IPS-15b (cell line): ENCODE measurements around the gene NHLH2.

Experiments
- H3K27me3 ChIP-seq: one replicate; pipeline ENCODE4 v1.6.1; 2013; ENCODE audit warnings: low read length; ENCODE audit not compliant: control insufficient read depth, insufficient read depth
- H3K36me3 ChIP-seq: one replicate; pipeline ENCODE4 v1.6.1; 2013; ENCODE audit warnings: low read length; ENCODE audit not compliant: control insufficient read depth, insufficient read depth
- H3K4me1 ChIP-seq: one replicate; pipeline ENCODE4 v1.6.1; 2013; ENCODE audit warnings: mild to moderate bottlenecking, low read length; ENCODE audit not compliant: control insufficient read depth, insufficient read depth
- H3K4me3 ChIP-seq: one replicate; pipeline ENCODE4 v1.5.1; 2013; ENCODE audit warnings: low read depth, low read length
- H3K9ac ChIP-seq: one replicate; pipeline ENCODE4 v1.6.1; 2013; ENCODE audit warnings: low read depth, mild to moderate bottlenecking, low read length
- H3K9me3 ChIP-seq: one replicate; pipeline ENCODE4 v1.6.1; 2013; ENCODE audit warnings: mild to moderate bottlenecking, low read length; ENCODE audit not compliant: control insufficient read depth, insufficient read depth

Gene NHLH2

GRCh38 chr1:115867216-115867615, 26.3 kb upstream of the NHLH2 start:
- Histone ChIP-seq H3K4me1 (no peaks in the 10 kb centered on the region), H3K36me3 (no peaks in the 10 kb centered on the region), H3K27me3 (no peaks in the 10 kb centered on the region), H3K9ac (no peak overlapping the region), H3K9me3 (no peaks in the 10 kb centered on the region), H3K4me3 (no peak overlapping the region)

DNA sequence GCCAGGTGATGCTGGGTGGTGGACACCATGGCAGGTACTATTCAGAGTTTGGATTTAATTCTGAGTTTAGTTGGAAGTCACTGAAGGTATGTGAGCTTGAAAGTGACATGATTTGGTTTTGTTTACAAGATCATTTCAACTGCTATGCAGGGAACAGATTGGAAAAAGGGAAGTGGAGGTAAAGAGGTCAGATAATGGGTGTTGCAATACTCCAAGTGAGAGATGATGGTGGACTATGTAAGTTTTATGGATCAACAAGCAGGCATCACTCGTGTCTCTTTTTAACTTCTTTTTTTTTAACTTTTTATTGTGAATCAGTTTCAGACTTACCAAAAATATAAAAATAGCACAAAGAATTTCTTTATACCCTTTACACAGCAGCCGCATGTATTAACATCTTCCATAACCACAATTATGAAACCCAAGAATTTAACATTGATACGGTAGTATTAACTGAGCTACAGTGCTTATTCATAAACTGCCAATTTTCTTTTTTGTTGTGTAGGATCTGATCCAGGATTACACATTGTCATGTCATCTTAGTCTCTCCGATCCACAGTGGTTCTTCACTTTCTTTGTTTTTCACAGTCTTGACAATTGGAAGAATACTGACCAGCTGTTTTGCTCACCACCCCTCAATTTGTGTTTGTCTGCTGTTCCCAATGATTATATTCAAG, 24.9 kb upstream of the NHLH2 start:
- Histone ChIP-seq H3K4me1 (no peaks in the 10 kb centered on the region), H3K36me3 (no peaks in the 10 kb centered on the region), H3K9me3 (no peaks in the 10 kb centered on the region), H3K4me3 (no peak overlapping the region), H3K9ac (no peak overlapping the region), H3K27me3 (no peaks in the 10 kb centered on the region)

DNA sequence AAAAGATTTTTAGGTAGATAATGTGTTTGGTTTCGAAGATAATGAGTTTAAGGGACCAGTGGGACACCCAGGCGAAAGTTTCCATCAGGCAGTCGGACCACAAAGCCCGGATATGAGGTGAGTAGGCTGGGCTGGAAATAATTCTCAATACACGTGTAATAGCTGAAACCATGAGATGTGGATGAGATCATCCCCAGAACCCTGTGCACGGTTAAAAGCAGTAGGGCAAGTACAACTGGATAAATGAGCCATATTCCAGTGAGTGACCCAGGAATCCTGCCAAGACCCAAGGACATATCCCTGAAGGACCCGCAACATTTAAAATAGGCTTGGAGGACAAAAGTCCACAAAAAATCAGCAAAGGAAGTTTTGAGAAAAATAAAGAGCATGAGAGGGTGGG, 21.5 kb upstream of the NHLH2 start:
- no peaks in the 10 kb centered on the region for H3K9me3 ChIP-seq
- H3K36me3 ChIP-seq: no peaks in the 10 kb centered on the region
- no peaks in the 10 kb centered on the region for H3K4me1 ChIP-seq
- H3K9ac ChIP-seq: no peak overlapping the region
- H3K27me3 ChIP-seq: no peaks in the 10 kb centered on the region
- no peak overlapping the region for H3K4me3 ChIP-seq

GRCh38 chr1:115854005-115854404, 13.1 kb upstream of the NHLH2 start:
- no peaks in the 10 kb centered on the region for H3K9me3 ChIP-seq
- no peaks in the 10 kb centered on the region for H3K36me3 ChIP-seq
- H3K27me3 ChIP-seq: no peaks in the 10 kb centered on the region
- H3K4me3 ChIP-seq: no peak overlapping the region
- H3K4me1 ChIP-seq: no peaks in the 10 kb centered on the region
- H3K9ac ChIP-seq: no peak overlapping the region

DNA sequence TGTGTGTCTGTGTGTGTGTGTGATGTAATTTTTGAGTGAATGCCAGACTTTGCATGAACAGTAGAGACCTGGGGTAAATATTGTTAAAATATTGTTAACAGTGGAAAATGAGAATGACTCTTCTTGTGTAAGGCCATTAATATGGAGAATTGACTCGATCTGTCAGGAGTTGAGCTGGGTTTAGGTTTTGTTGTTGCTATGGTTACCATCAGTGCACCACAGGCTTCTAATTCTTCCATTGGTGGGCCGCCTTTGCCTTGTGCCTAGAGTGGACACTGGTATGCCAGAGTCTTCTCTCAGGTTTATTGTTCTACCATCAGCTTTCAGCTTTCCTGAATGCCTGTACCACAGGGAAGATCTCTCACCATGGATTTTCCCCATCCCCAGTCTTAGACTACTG, 10.0 kb upstream of the NHLH2 start:
- H3K4me1 ChIP-seq: no peaks in the 10 kb centered on the region
- H3K36me3 ChIP-seq: no peaks in the 10 kb centered on the region
- no peak overlapping the region for H3K9ac ChIP-seq
- H3K9me3 ChIP-seq: no peaks in the 10 kb centered on the region
- no peak overlapping the region for H3K4me3 ChIP-seq
- H3K27me3 ChIP-seq: no peaks in the 10 kb centered on the region

GRCh38 chr1:115847787-115848186, 6.9 kb upstream of the NHLH2 start:
- Histone ChIP-seq H3K4me3 (no peak overlapping the region), H3K9me3 (no peaks in the 10 kb centered on the region), H3K27me3 (no peaks in the 10 kb centered on the region), H3K36me3 (no peaks in the 10 kb centered on the region), H3K9ac (no peak overlapping the region), H3K4me1 (no peaks in the 10 kb centered on the region)

GRCh38 chr1:115842948-115843347, 2.0 kb upstream of the NHLH2 start:
- Histone ChIP-seq H3K36me3 (no peaks in the 10 kb centered on the region), H3K4me1 (peaks cover 4% of the 10 kb centered on the region), H3K27me3 (peaks cover 30% of the 10 kb centered on the region), H3K4me3 (no peak overlapping the region), H3K9ac (no peak overlapping the region), H3K9me3 (no peaks in the 10 kb centered on the region)

DNA sequence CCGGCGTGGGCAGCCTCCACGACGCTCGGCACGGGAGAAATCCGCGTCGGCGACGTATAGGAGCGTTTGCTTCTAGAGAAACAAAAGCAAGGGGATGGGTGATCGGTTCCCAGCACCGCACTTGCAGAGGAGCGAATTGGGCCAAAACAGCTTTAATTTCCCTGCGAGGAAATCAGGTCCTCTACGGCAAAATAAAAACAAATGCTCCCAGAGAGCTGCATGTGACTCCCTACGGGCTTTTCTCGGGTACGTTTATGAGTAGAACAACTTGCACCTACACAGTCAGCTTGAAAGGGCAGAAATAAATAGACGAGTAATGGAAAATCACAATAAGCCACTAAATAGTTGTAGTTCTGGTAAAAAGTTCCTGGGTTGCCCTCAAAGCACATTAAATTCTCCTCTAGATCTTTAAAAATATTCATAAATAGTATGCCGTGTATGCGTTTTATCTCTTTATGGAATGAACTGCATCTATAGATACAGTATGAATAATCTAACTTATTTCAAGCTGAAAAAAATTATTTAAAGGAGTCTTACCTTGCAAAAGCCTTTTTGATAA, 1.2 kb downstream of the NHLH2 start:
- H3K4me3 ChIP-seq: peak overlapping the region; percentile 67
- peaks cover 4% of the 10 kb centered on the region for H3K4me1 ChIP-seq
- H3K27me3 ChIP-seq: peaks cover 54% of the 10 kb centered on the region
- no peaks in the 10 kb centered on the region for H3K36me3 ChIP-seq
- peak overlapping the region; percentile 81 for H3K9ac ChIP-seq
- no peaks in the 10 kb centered on the region for H3K9me3 ChIP-seq

DNA sequence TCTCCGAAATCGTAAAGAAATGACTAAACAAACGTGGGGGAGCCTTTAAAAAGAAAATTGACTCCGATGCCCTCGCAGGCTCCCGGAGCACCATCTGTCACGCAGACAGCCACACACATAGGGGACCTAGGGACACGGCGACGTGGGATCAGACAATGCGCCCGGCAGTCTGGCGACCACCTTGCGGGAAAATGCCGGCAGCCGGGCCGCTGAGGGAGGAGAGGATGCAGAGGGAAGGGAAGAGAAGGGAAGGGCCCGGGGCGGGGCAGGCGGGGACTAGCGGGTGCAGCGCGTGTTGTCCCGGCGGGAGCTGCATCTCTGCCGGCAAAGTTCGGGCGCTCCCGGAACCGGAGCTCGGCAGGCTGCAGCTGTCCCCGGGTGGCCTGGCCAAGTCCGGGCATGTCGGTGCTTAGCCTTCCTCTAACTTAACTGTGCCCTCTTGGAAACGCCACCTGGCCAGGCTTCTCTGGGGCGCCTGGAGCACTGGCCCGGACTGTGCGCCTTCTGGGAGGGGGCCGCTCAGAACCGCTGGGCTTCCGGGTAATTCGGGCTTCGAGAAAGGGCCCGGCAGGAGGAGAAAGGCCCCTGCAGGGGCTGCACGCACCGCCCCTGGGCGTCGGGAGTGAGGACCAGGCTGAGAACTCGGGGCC, 1.8 kb downstream of the NHLH2 start:
- Histone ChIP-seq H3K4me1 (peaks cover 4% of the 10 kb centered on the region), H3K4me3 (peak overlapping the region; percentile 67), H3K9ac (peak overlapping the region; percentile 81), H3K9me3 (no peaks in the 10 kb centered on the region), H3K36me3 (no peaks in the 10 kb centered on the region), H3K27me3 (peaks cover 54% of the 10 kb centered on the region)

- Histone ChIP-seq H3K9me3 (no peaks in the 10 kb centered on the region), H3K27me3 (peaks cover 54% of the 10 kb centered on the region), H3K4me1 (peaks cover 4% of the 10 kb centered on the region), H3K4me3 (peak overlapping the region; percentile 67), H3K9ac (peak overlapping the region; percentile 72), H3K36me3 (no peaks in the 10 kb centered on the region)
These were observed 2.4 kb downstream of the NHLH2 start for GRCh38 chr1:115838431-115839028.

- H3K9ac ChIP-seq: peak overlapping the region; percentile 72
- peak overlapping the region; percentile 67 for H3K4me3 ChIP-seq
- no peaks in the 10 kb centered on the region for H3K9me3 ChIP-seq
- no peaks in the 10 kb centered on the region for H3K36me3 ChIP-seq
- peaks cover 4% of the 10 kb centered on the region for H3K4me1 ChIP-seq
- peaks cover 56% of the 10 kb centered on the region for H3K27me3 ChIP-seq
These were observed 3.0 kb downstream of the NHLH2 start for GRCh38 chr1:115837740-115838421.
